CD4-positive, CD25-positive, alpha-beta regulatory T cell (primary cell): Measurements from ENCODE around the gene SLC43A1. TPM values are rescaled to one million over a fixed set of nuclear protein-coding genes. Genes with fewer than 3 reads are reported as not detected.

Experiments
- ATAC-seq, 2 donors: fragments of 150-1000 bp; cut with Tn5 transposase; one replicate each; pipeline ENCODE4 v1.10.0; 2021; ENCODE audit warnings: low read depth in 2 of 2, moderate number of reproducible peaks in 2 of 2, moderate library complexity in 1 of 2
- DNase-seq, 3 donors: peaks; one replicate each; pipeline versions ENCODE4 v3.0.0 to v3.0.0-alpha.2; 2012 to 2022; ENCODE audit warnings: mixed read lengths in 1 of 3
- H3K27ac ChIP-seq: one replicate; pipeline ENCODE4 v1.7.0; 2013; ENCODE audit warnings: mild to moderate bottlenecking, low read length; ENCODE audit not compliant: insufficient read depth, poor library complexity, severe bottlenecking
- H3K27me3 ChIP-seq: one replicate; pipeline ENCODE4 v1.7.0; 2013; ENCODE audit warnings: low read length; ENCODE audit not compliant: control insufficient read depth, insufficient read depth
- H3K36me3 ChIP-seq: one replicate; pipeline ENCODE4 v1.7.0; 2013; ENCODE audit warnings: mild to moderate bottlenecking, low read length, moderate library complexity; ENCODE audit not compliant: control insufficient read depth, insufficient read depth
- H3K4me1 ChIP-seq: 2 replicates; pipeline ENCODE4 v1.7.0; 2013; ENCODE audit warnings: mild to moderate bottlenecking, low read length; ENCODE audit not compliant: insufficient read depth, control insufficient read depth, poor library complexity, severe bottlenecking
- H3K4me3 ChIP-seq: one replicate; pipeline ENCODE4 v1.7.0; 2013; ENCODE audit warnings: low read depth, mild to moderate bottlenecking, low read length, moderate library complexity
- H3K9me3 ChIP-seq, 2 experiments: 1 replicate in 1 of 2; 2 replicates in 1 of 2; pipeline ENCODE4 v1.7.0; 2013; ENCODE audit warnings: low read length in 2 of 2, mild to moderate bottlenecking in 1 of 2, moderate library complexity in 1 of 2; ENCODE audit not compliant: control insufficient read depth in 2 of 2
- H3K27ac Mint-ChIP-seq, 3 donors: one replicate each; pipeline ENCODE4 v1.8.0; 2020 to 2022; ENCODE audit warnings: mild to moderate bottlenecking in 3 of 3, mixed read lengths in 3 of 3, moderate library complexity in 2 of 3
- H3K27me3 Mint-ChIP-seq: one replicate; pipeline ENCODE4 v1.8.0; 2022; ENCODE audit warnings: mild to moderate bottlenecking, mixed read lengths
- H3K36me3 Mint-ChIP-seq: one replicate; pipeline ENCODE4 v1.8.0; 2020; ENCODE audit warnings: mixed read lengths
- H3K4me1 Mint-ChIP-seq, 4 donors: one replicate each; pipeline ENCODE4 v1.8.0; 2020 to 2022; ENCODE audit warnings: mixed read lengths in 4 of 4, mild to moderate bottlenecking in 1 of 4
- H3K4me3 Mint-ChIP-seq, 4 donors: one replicate each; pipeline ENCODE4 v1.8.0; 2020 to 2022; ENCODE audit warnings: mild to moderate bottlenecking in 4 of 4, mixed read lengths in 4 of 4, moderate library complexity in 3 of 4
- H3K9me3 Mint-ChIP-seq, 7 donors: one replicate each; pipeline ENCODE4 v1.8.0; 2020 to 2022; ENCODE audit warnings: mixed read lengths in 7 of 7, mild to moderate bottlenecking in 3 of 7, moderate library complexity in 2 of 7
- polyA plus RNA-seq, 4 donors: library from polyadenylated mRNA; unstranded; fragments of 300-500 nt; fragmentation: Illumina TruSeq; gene quantifications; one replicate each; pipeline ENCODE4 v1.2.3, GENCODE V29; 2021
- total RNA-seq: library from RNA; stranded (reverse); gene quantifications from one replicate; pipeline ENCODE4 v1.2.3, GENCODE V29; 2022

The SLC43A1 gene
- total and polyA plus RNA-seq, 5 donors from 2014 or later: 12.8 to 29.9 (median 25.0) TPM

DNA sequence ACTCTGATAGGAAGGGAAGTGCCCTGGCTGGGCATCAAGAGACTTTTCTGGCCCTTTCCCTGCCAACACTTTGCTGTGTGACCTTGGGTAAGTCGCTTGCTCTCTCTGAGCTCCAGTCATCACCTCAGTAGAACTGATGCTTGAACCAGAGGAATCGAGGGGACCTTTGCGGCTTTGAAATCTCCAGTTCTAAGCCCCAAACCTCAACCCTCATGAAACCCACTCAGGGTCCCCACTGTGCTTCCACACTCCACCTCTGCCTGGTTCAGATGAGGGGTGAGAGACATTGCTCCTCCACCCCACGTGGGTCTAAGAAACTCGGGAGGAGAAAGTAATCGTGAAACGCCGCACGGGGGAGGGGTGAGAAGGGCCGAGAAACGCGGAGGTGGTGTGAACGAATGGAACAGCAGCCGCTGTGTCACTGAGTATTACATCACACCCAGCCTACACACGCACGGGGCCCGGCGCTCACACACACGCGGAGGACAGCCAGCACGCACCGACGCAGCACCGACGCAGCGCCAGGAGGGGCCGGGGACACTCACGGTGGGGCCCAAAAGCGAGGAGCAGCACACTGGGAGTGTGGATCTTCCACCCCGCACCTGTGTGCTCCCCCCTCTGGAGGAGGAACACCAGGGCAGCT lies 50.8 kb downstream of the SLC43A1 start:
- no peak for ATAC-seq
- H3K27ac Mint-ChIP-seq: no peak overlapping the region

GRCh38 chr11:57463671-57464538 lies 51.6 kb downstream of the SLC43A1 start:
- no peak for ATAC-seq
- H3K9me3 ChIP-seq: no peaks in the 10 kb centered on the region
- DNase-seq: no peak
- peak overlapping the region in 1 of 3 donors; percentile 25 for H3K27ac Mint-ChIP-seq
- H3K27me3 Mint-ChIP-seq: peaks cover 45% of the 10 kb centered on the region
- peaks cover 3 to 18% (median 11%) of the 10 kb centered on the region in 4 donors for H3K4me1 Mint-ChIP-seq
- no peaks in the 10 kb centered on the region for H3K36me3 ChIP-seq
- H3K4me1 ChIP-seq: peaks cover 22% of the 10 kb centered on the region
- no peaks in the 10 kb centered on the region for H3K36me3 Mint-ChIP-seq
- H3K9me3 Mint-ChIP-seq: peaks cover 0 to 4% (median 0%) of the 10 kb centered on the region in 7 donors
- H3K4me3 ChIP-seq: no peak overlapping the region
- H3K4me3 Mint-ChIP-seq: no peak overlapping the region
- no peak overlapping the region for H3K27ac ChIP-seq
- peaks cover 1% of the 10 kb centered on the region for H3K27me3 ChIP-seq

More for the DNA sequence above, 50.8 kb downstream of the SLC43A1 start:
- Histone ChIP-seq H3K27ac (no peak overlapping the region), H3K4me3 (no peak overlapping the region), H3K36me3 (no peaks in the 10 kb centered on the region), H3K9me3 (no peaks in the 10 kb centered on the region), H3K4me1 (peaks cover 15% of the 10 kb centered on the region), H3K27me3 (no peaks in the 10 kb centered on the region)
- Mint-ChIP-seq H3K4me1 (peaks cover 0 to 11% (median 7%) of the 10 kb centered on the region in 4 donors), H3K4me3 (no peak overlapping the region), H3K36me3 (no peaks in the 10 kb centered on the region), H3K27me3 (peaks cover 37% of the 10 kb centered on the region), H3K9me3 (peaks cover 0 to 4% (median 0%) of the 10 kb centered on the region in 7 donors)
- DNase-seq: no peak

GRCh38 chr11:57462597-57462996 lies 52.9 kb downstream of the SLC43A1 start:
- DNase-seq (no peak), ATAC-seq (no peak)
- H3K27me3 ChIP-seq: peaks cover 8% of the 10 kb centered on the region
- no peak overlapping the region for H3K27ac ChIP-seq
- Mint-ChIP-seq H3K4me1 (peaks cover 5 to 25% (median 17%) of the 10 kb centered on the region in 4 donors), H3K4me3 (peak overlapping the region in 2 of 4 donors; percentile 33 to 43), H3K27me3 (peaks cover 53% of the 10 kb centered on the region), H3K27ac (no peak overlapping the region), H3K36me3 (no peaks in the 10 kb centered on the region), H3K9me3 (peaks cover 0 to 4% (median 0%) of the 10 kb centered on the region in 7 donors)
- peaks cover 35% of the 10 kb centered on the region for H3K4me1 ChIP-seq
- no peaks in the 10 kb centered on the region for H3K36me3 ChIP-seq
- no peak overlapping the region for H3K4me3 ChIP-seq
- no peaks in the 10 kb centered on the region for H3K9me3 ChIP-seq

DNA sequence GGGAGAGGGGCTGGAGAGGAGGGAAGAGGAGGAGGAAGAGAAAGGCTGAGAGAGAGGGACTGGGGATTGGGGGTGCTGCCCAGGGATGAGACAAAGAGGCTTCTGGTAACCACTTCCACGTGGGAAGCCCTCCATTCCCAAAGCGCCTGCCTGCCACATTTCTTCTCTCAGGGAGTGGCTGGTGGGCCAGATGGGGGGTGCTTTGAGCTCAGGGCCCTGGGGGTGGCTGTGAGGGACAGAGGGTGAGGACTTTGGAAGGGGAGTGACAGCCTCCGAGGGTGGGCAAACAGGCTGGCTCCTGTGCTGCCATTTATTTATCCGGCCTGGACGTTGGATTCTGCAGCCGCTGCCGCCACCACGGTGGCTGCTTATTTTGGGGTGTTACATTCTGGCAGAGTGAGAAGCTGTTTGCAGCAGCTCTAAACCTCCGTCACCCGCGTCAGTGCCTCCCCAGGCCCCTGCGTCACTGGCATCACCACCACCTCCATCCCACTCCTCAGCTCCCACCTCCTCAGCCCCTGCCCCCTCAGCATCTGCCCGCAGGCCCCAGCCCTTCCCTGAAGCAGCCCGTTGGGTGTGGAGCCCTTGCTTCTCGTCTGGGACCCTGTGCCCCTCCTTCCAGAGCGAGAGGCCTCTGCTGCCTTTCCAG lies 53.5 kb downstream of the SLC43A1 start:
- DNase-seq (no peak), ATAC-seq (no peak)
- Histone ChIP-seq H3K4me3 (no peak overlapping the region), H3K27ac (no peak overlapping the region), H3K4me1 (peaks cover 42% of the 10 kb centered on the region), H3K27me3 (peaks cover 10% of the 10 kb centered on the region), H3K9me3 (no peaks in the 10 kb centered on the region), H3K36me3 (no peaks in the 10 kb centered on the region)
- H3K9me3 Mint-ChIP-seq: peaks cover 0 to 4% (median 0%) of the 10 kb centered on the region in 7 donors
- H3K4me3 Mint-ChIP-seq: peak overlapping the region in 2 of 4 donors; percentile 49 to 64
- H3K36me3 Mint-ChIP-seq: no peaks in the 10 kb centered on the region
- H3K27ac Mint-ChIP-seq: no peak overlapping the region
- peaks cover 57% of the 10 kb centered on the region for H3K27me3 Mint-ChIP-seq
- H3K4me1 Mint-ChIP-seq: peaks cover 5 to 32% (median 20%) of the 10 kb centered on the region in 4 donors

DNA sequence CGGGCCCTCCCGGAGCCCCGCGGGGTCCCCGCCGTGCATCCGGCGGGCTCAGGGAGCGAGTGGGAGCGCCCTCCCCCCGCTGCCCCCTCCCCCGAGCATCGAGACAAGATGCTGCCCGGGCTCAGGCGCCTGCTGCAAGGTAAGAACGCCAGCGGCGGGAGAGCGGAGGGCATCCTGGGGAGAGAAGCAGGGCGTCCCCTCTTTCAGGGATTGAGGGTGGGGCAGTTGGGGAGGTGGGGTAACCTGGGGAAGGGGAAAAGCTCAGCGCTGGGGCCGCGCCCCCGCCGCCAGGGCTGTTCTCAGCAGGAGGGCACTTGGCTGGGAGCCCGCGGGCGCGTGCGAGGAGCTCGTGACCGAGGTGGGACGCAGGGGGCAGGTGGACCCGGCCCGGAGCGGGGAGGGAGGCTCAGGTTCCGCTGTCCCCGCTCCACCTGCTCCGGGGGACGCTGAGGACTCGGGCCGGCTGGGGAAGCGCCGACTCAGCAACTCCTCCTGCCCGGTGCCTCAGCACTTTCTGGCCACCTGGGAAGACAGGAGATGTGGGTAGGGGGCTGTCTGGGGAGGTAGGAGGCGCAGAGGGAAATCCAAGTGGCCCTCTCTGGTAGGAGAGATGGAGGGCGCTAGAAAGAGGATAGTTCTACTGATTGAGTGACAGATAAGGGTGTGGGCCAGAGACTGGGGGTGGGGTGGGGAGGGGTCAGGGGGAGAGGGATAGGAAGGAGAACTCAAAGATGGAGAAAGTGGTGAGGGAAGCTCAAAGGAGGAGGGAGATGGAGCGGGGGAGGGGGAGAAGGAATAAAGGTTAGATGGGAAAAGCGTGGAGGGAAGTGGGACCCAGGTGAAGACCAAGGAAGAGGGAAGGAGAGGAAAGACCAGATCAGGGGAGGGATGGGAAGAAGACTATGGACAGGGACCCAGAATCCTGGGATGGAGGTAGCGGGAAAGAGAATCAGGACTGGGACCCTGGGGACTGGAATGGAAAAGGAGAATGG lies 54.4 kb downstream of the SLC43A1 start:
- Mint-ChIP-seq H3K9me3 (peaks cover 0 to 4% (median 0%) of the 10 kb centered on the region in 7 donors), H3K4me3 (peak overlapping the region in 2 of 4 donors; percentile 49 to 64), H3K27ac (no peak overlapping the region), H3K4me1 (peaks cover 5 to 34% (median 20%) of the 10 kb centered on the region in 4 donors), H3K36me3 (no peaks in the 10 kb centered on the region), H3K27me3 (peaks cover 61% of the 10 kb centered on the region)
- Histone ChIP-seq H3K27me3 (peaks cover 10% of the 10 kb centered on the region), H3K27ac (no peak overlapping the region), H3K36me3 (no peaks in the 10 kb centered on the region), H3K9me3 (no peaks in the 10 kb centered on the region), H3K4me3 (no peak overlapping the region), H3K4me1 (peaks cover 43% of the 10 kb centered on the region)
- DNase-seq (no peak), ATAC-seq (no peak)

- DNase-seq (peak in 1 of 3 donors; percentile 65), ATAC-seq (peak; percentile 24 to 35)
- Mint-ChIP-seq H3K4me1 (peaks cover 5 to 34% (median 20%) of the 10 kb centered on the region in 4 donors), H3K27ac (peak within 1 kb of the TSS in 2 of 3 donors; percentile 78 to 94), H3K36me3 (no peaks in the 10 kb centered on the region), H3K27me3 (peaks cover 64% of the 10 kb centered on the region), H3K4me3 (peak within 1 kb of the TSS; percentile 75 to 91 (median 87)), H3K9me3 (peaks cover 0 to 4% (median 0%) of the 10 kb centered on the region in 7 donors)
- no peaks in the 10 kb centered on the region for H3K9me3 ChIP-seq
- H3K4me3 ChIP-seq: peak within 1 kb of the TSS; percentile 37
- H3K27me3 ChIP-seq: peaks cover 10% of the 10 kb centered on the region
- peaks cover 43% of the 10 kb centered on the region for H3K4me1 ChIP-seq
- no peak within 1 kb of the TSS for H3K27ac ChIP-seq
- H3K36me3 ChIP-seq: no peaks in the 10 kb centered on the region
These were observed 55.3 kb downstream of the SLC43A1 start, which contains the start of gene RTN4RL2 for GRCh38 chr11:57460022-57460757. RTN4RL2 (plus strand) TSS chr11:57460528; CDS start chr11:57460866, 338 bp downstream.
